ENCODE results near the gene RNASE13.
A peak's percentile ranks its signal among the peaks of the same experiment; 100 is the strongest.

The RNASE13 gene

GRCh38 chr14:21075719-21076437 is 41.3 kb upstream of the RNASE13 start:
- H3K27ac ChIP-seq: no peak overlapping the region
- no peak for TF ChIP-seq CTCF (conservative IDR thresholded peaks at IDR 0.05)

- TF ChIP-seq CTCF (conservative IDR thresholded peaks at IDR 0.05): no peak
- H3K27ac ChIP-seq: no peak overlapping the region
Observed at GRCh38 chr14:21074398-21075272, 40.0 kb upstream of the RNASE13 start.

- no peak for TF ChIP-seq CTCF (conservative IDR thresholded peaks at IDR 0.05)
- H3K27ac ChIP-seq: no peak overlapping the region
Observed at GRCh38 chr14:21073921-21074320, 39.3 kb upstream of the RNASE13 start.

- no peak for TF ChIP-seq CTCF (conservative IDR thresholded peaks at IDR 0.05)
- H3K27ac ChIP-seq: no peak overlapping the region
Observed at GRCh38 chr14:21072781-21073339, 38.3 kb upstream of the RNASE13 start.

GRCh38 chr14:21072031-21072473 is 37.4 kb upstream of the RNASE13 start:
- no peak overlapping the region for H3K27ac ChIP-seq
- TF ChIP-seq CTCF (conservative IDR thresholded peaks at IDR 0.05): no peak

- peak overlapping the region; percentile 42; the same call in 1 of the 2 replicates for H3K27ac ChIP-seq
- TF ChIP-seq CTCF (conservative IDR thresholded peaks at IDR 0.05): no peak
Observed at GRCh38 chr14:21071225-21072030, 36.8 kb upstream of the RNASE13 start.

Measured in VCaP (cell line).